Endometrial microvascular endothelial cells (primary cell): ENCODE data around the gene QKI. TPM values are rescaled to one million over a fixed set of nuclear protein-coding genes. Genes with fewer than 3 reads are reported as not detected.
"Not testable (repeated sequence)": the region's sequence is repeated elsewhere in the genome, so short reads cannot be mapped to it uniquely, and the experiment has no call there.

Source experiments
- in situ Hi-C: cut with HindIII; loops from 2 replicates; pipeline ENCODE4 v1.10.0; 2017; ENCODE audit warnings: low sequenced_read_pairs, low pct_unique_long_range_greater_than_20kb; ENCODE audit errors: inconsistent ontology term
- total RNA-seq: library from RNA; depleted of rRNA; stranded (reverse); fragments of >200 nt; gene quantifications from one replicate; pipeline ENCODE4 v1.2.3, GENCODE V29; 2015; ENCODE audit errors: inconsistent ontology term

Gene QKI
- total RNA-seq, 1 donor from 2014 or later = 150 TPM

GRCh38 chr6:163428373-163428772 is 13.9 kb downstream of the QKI start:
- in situ Hi-C loops = no loop called here

GRCh38 chr6:163429858-163430448 is 15.4 kb downstream of the QKI start:
- in situ Hi-C loops = no loop called here

- in situ Hi-C loops = no loop called here
Measured at GRCh38 chr6:163432300-163432699, 17.8 kb downstream of the QKI start.

GRCh38 chr6:163433486-163433885 is 19.0 kb downstream of the QKI start:
- in situ Hi-C loops = not testable (repeated sequence)

- in situ Hi-C loops = no loop called here
Measured at GRCh38 chr6:163435023-163435422, 20.5 kb downstream of the QKI start.

- in situ Hi-C loops = no loop called here
Measured at GRCh38 chr6:163436843-163437242, 22.3 kb downstream of the QKI start.

GRCh38 chr6:163437466-163437865 is 22.9 kb downstream of the QKI start:
- in situ Hi-C loops = no loop called here

GRCh38 chr6:163438298-163438939 is 23.9 kb downstream of the QKI start:
- in situ Hi-C loops = no loop called here

GRCh38 chr6:163438940-163439335 is 24.4 kb downstream of the QKI start:
- in situ Hi-C loops = no loop called here

GRCh38 chr6:163439390-163439789 is 24.9 kb downstream of the QKI start:
- in situ Hi-C loops = not testable (repeated sequence)

GRCh38 chr6:163439997-163440396 is 25.5 kb downstream of the QKI start:
- in situ Hi-C loops = no loop called here

- in situ Hi-C loops = no loop called here
Measured at GRCh38 chr6:163442336-163442735, 27.8 kb downstream of the QKI start.

- in situ Hi-C loops = no loop called here
Measured at GRCh38 chr6:163444077-163444476, 29.6 kb downstream of the QKI start.

- in situ Hi-C loops = no loop called here
Measured at GRCh38 chr6:163446549-163446948, 32.0 kb downstream of the QKI start.

GRCh38 chr6:163449076-163449475 is 34.6 kb downstream of the QKI start:
- in situ Hi-C loops = no loop called here

- in situ Hi-C loops = no loop called here
Measured at GRCh38 chr6:163454425-163454824, 39.9 kb downstream of the QKI start.

- in situ Hi-C loops = no loop called here
Measured at GRCh38 chr6:163455552-163455951, 41.0 kb downstream of the QKI start.

GRCh38 chr6:163457637-163458561 is 43.4 kb downstream of the QKI start:
- in situ Hi-C loops = no loop called here

GRCh38 chr6:163459007-163459406 is 44.5 kb downstream of the QKI start:
- in situ Hi-C loops = no loop called here

- in situ Hi-C loops = no loop called here
Measured at GRCh38 chr6:163459536-163459935, 45.0 kb downstream of the QKI start.
